ENCODE data around the gene ARHGEF7. TPM values are rescaled to one million over a fixed set of nuclear protein-coding genes. Genes with fewer than 3 reads are reported as not detected.

ARHGEF7 gene
- total and polyA plus RNA-seq, 2 experiments from 2014 or later = 23.6 to 58.9 TPM

- peaks cover 4% of the 10 kb centered on the region for H3K4me1 Mint-ChIP-seq
- Histone ChIP-seq H2AFZ (no peak overlapping the region), H3K27me3 (ENCODE audit: insufficient read depth) (no peaks in the 10 kb centered on the region), H3K4me2 (no peak overlapping the region), H3K27ac (ENCODE audit: low read depth) (no peak overlapping the region), H4K20me1 (replicated peaks; ENCODE audit: insufficient read depth) (peaks cover 4% of the 10 kb centered on the region), H3K4me3 (no peak overlapping the region), H3K36me3 (ENCODE audit: insufficient read depth) (peaks cover 11% of the 10 kb centered on the region), H3K4me1 (ENCODE audit: insufficient read depth) (no peaks in the 10 kb centered on the region), H3K79me2 (replicated peaks; ENCODE audit: insufficient read depth) (peaks cover 9% of the 10 kb centered on the region), H3F3A (replicated peaks; ENCODE audit: low read depth) (no peaks in the 10 kb centered on the region), H3K9me2 (ENCODE audit: insufficient read depth) (no peaks in the 10 kb centered on the region)
- ATAC-seq = no peak
- no peaks in the 10 kb centered on the region; the same call in 2 of the 3 replicates for H3K9me3 Mint-ChIP-seq
- no peak overlapping the region for H3K4me3 Mint-ChIP-seq
- no peaks in the 10 kb centered on the region for H3K27me3 Mint-ChIP-seq (ENCODE audit: insufficient read depth, low read depth, poor library complexity)
- no peak overlapping the region for H3K27ac Mint-ChIP-seq
- peaks cover 30% of the 10 kb centered on the region for H3K36me3 Mint-ChIP-seq (ENCODE audit: low read depth)
- DNase-seq (ENCODE audit: low spot score) = no peak
- TF ChIP-seq ZNF331 (CRISPR knock-in tag; IDR thresholded peaks at IDR 0.05; ENCODE audit: low read depth) (no peak), REST (IDR thresholded peaks at IDR 0.05; ENCODE audit: unreplicated experiment) (no peak), JUNB (IDR thresholded peaks at IDR 0.05; ENCODE audit: unreplicated experiment) (no peak), ETS1 (IDR thresholded peaks at IDR 0.05) (no peak), NANOG (IDR thresholded peaks at IDR 0.05; ENCODE audit: borderline replicate concordance) (no peak)
Measured at GRCh38 chr13:111270765-111271698, 155.9 kb downstream of the ARHGEF7 start.

- H3K36me3 Mint-ChIP-seq (ENCODE audit: low read depth) = peaks cover 29% of the 10 kb centered on the region
- H4K20me1 ChIP-seq (replicated peaks; ENCODE audit: insufficient read depth) = peaks cover 4% of the 10 kb centered on the region
- TF ChIP-seq EZH2 (IDR thresholded peaks at IDR 0.05; ENCODE audit: low read depth, unreplicated experiment) = no peak
- TF ChIP-seq ETS1 (IDR thresholded peaks at IDR 0.05) = no peak
- no peak for TF ChIP-seq ZNF114 (CRISPR knock-in tag; IDR thresholded peaks at IDR 0.05)
- TF ChIP-seq ZNF462 (CRISPR knock-in tag; IDR thresholded peaks at IDR 0.05) = no peak
- TF ChIP-seq NANOG (IDR thresholded peaks at IDR 0.05; ENCODE audit: borderline replicate concordance) = no peak
Measured at GRCh38 chr13:111272117-111272516, 157.0 kb downstream of the ARHGEF7 start.

More at GRCh38 chr13:111272117-111272516, 157.0 kb downstream of the ARHGEF7 start:
- Mint-ChIP-seq H3K27me3 (ENCODE audit: insufficient read depth, low read depth, poor library complexity) (no peaks in the 10 kb centered on the region), H3K27ac (no peak overlapping the region), H3K9me3 (no peaks in the 10 kb centered on the region), H3K4me1 (no peaks in the 10 kb centered on the region), H3K4me3 (no peak overlapping the region)
- Histone ChIP-seq H3K4me3 (no peak overlapping the region), H3K79me2 (replicated peaks; ENCODE audit: insufficient read depth) (peaks cover 10% of the 10 kb centered on the region), H3K36me3 (ENCODE audit: insufficient read depth) (peaks cover 15% of the 10 kb centered on the region), H3K27ac (ENCODE audit: low read depth) (no peak overlapping the region), H3K27me3 (ENCODE audit: insufficient read depth) (no peaks in the 10 kb centered on the region), H3K9me2 (ENCODE audit: insufficient read depth) (no peaks in the 10 kb centered on the region), H2AFZ (no peak overlapping the region), H3K4me1 (ENCODE audit: insufficient read depth) (no peaks in the 10 kb centered on the region), H3F3A (replicated peaks; ENCODE audit: low read depth) (no peaks in the 10 kb centered on the region), H3K4me2 (no peak overlapping the region)
- ATAC-seq (no peak), DNase-seq (ENCODE audit: low spot score) (no peak)

Measured in GM23338 (cell line).